Osteocyte (in vitro differentiated cells): ENCODE results near the gene CMTM7. TPM values are rescaled to one million over a fixed set of nuclear protein-coding genes. Genes with fewer than 3 reads are reported as not detected.
A peak's percentile ranks its signal among the peaks of the same experiment; 100 is the strongest.

Experiments
- DNase-seq: peaks from one replicate; pipeline ENCODE4 v3.0.0; 2021; ENCODE audit warnings: mixed read lengths; ENCODE audit not compliant: unreplicated experiment; ENCODE audit errors: extremely low spot score
- H3K27ac Mint-ChIP-seq: one replicate; pipeline ENCODE4 v1.8.0; 2021; ENCODE audit warnings: mild to moderate bottlenecking, mixed read lengths; ENCODE audit not compliant: unreplicated experiment
- H3K27me3 Mint-ChIP-seq: one replicate; pipeline ENCODE4 v1.8.0; 2021; ENCODE audit warnings: mixed read lengths; ENCODE audit not compliant: unreplicated experiment
- H3K36me3 Mint-ChIP-seq: one replicate; pipeline ENCODE4 v1.8.0; 2021; ENCODE audit warnings: mixed read lengths; ENCODE audit not compliant: unreplicated experiment
- H3K4me1 Mint-ChIP-seq: one replicate; pipeline ENCODE4 v1.8.0; 2021; ENCODE audit warnings: mixed read lengths; ENCODE audit not compliant: unreplicated experiment
- H3K4me3 Mint-ChIP-seq: one replicate; pipeline ENCODE4 v1.8.0; 2021; ENCODE audit warnings: mild to moderate bottlenecking, moderate library complexity, mixed read lengths; ENCODE audit not compliant: unreplicated experiment
- H3K9me3 Mint-ChIP-seq: one replicate; pipeline ENCODE4 v1.8.0; 2021; ENCODE audit warnings: mixed read lengths; ENCODE audit not compliant: unreplicated experiment
- total RNA-seq: library from RNA; stranded (reverse); gene quantifications from 2 replicates; pipeline ENCODE4 v1.2.1, GENCODE V29; 2021
- TF ChIP-seq, protein P1 (sequence below): fragments of 200-600 bp; sonication (generic); IDR thresholded peaks from 2 replicates; pipeline ENCODE4 v1.5.0; 2021; ENCODE audit warnings: antibody characterized with exemption, mild to moderate bottlenecking, moderate library complexity

CMTM7 gene
- total RNA-seq, 1 donor from 2014 or later: 17.8 TPM

DNA sequence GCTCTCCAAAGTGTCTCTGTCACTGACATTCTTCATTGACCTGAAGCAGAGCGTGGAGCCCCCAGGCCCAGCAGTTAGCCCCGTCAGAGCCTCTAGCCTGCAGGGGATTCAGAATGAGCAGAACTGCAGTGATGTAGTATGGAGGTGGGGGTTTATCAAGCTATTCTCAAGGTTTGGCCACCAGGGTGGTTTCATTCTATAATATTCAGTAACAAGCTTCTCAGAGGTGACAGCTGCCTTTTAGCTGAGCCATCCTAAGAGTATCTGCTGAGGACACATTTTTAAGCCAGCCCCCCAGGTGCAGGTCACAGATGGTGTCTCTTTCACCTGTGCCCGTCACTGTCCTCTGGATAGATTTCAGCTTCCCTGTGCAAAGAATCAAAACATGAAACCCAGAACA lies 31.9 kb downstream of the CMTM7 start:
- Mint-ChIP-seq H3K27me3 (no peaks in the 10 kb centered on the region), H3K36me3 (peaks cover 2% of the 10 kb centered on the region), H3K4me1 (peaks cover 68% of the 10 kb centered on the region), H3K27ac (no peak overlapping the region), H3K4me3 (no peak overlapping the region), H3K9me3 (no peaks in the 10 kb centered on the region)
- TF ChIP-seq, protein P1, sequence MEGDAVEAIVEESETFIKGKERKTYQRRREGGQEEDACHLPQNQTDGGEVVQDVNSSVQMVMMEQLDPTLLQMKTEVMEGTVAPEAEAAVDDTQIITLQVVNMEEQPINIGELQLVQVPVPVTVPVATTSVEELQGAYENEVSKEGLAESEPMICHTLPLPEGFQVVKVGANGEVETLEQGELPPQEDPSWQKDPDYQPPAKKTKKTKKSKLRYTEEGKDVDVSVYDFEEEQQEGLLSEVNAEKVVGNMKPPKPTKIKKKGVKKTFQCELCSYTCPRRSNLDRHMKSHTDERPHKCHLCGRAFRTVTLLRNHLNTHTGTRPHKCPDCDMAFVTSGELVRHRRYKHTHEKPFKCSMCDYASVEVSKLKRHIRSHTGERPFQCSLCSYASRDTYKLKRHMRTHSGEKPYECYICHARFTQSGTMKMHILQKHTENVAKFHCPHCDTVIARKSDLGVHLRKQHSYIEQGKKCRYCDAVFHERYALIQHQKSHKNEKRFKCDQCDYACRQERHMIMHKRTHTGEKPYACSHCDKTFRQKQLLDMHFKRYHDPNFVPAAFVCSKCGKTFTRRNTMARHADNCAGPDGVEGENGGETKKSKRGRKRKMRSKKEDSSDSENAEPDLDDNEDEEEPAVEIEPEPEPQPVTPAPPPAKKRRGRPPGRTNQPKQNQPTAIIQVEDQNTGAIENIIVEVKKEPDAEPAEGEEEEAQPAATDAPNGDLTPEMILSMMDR: no peak
- DNase-seq: peak; percentile 48

DNA sequence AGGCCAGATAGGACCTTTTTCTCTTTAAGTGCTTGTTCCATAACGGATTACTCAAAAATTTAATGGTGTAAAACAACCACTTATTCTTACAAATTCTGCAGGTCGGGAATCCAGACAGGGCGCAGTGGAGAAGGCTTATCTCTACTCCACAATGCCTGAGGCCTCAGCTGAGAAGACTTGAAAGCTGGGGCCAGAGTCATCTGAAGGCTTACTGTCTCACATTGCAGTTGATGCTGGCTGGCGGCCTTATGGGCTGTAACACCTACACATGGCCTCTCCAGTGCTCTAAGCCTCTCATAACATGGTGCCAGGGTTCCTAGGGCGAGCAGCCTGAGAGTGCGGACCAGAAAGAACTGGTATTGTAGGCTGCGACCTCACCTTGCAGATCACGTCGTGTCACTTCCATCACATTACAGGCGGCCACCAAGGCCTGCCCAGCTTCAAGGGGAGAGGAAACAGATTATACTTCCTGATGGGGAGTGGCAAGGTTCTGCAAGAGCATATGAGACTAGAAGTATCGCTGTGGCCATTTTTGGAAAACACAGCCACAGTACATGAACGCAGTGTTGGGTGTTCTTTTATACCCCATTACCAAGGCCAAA lies 32.4 kb downstream of the CMTM7 start:
- TF ChIP-seq, protein P1: no peak
- peaks cover 2% of the 10 kb centered on the region for H3K36me3 Mint-ChIP-seq
- H3K4me3 Mint-ChIP-seq: no peak overlapping the region
- no peaks in the 10 kb centered on the region for H3K27me3 Mint-ChIP-seq
- H3K27ac Mint-ChIP-seq: no peak overlapping the region
- H3K9me3 Mint-ChIP-seq: no peaks in the 10 kb centered on the region
- peak; percentile 38 for DNase-seq
- H3K4me1 Mint-ChIP-seq: peaks cover 70% of the 10 kb centered on the region

GRCh38 chr3:32424581-32425250 lies 33.1 kb downstream of the CMTM7 start:
- H3K27ac Mint-ChIP-seq: no peak overlapping the region
- peak; percentile 57 for DNase-seq
- H3K4me3 Mint-ChIP-seq: no peak overlapping the region
- peaks cover 1% of the 10 kb centered on the region for H3K36me3 Mint-ChIP-seq
- H3K9me3 Mint-ChIP-seq: no peaks in the 10 kb centered on the region
- H3K4me1 Mint-ChIP-seq: peaks cover 69% of the 10 kb centered on the region
- no peaks in the 10 kb centered on the region for H3K27me3 Mint-ChIP-seq
- TF ChIP-seq, protein P1: no peak

- peak; percentile 59 for DNase-seq
- Mint-ChIP-seq H3K9me3 (no peaks in the 10 kb centered on the region), H3K4me3 (no peak overlapping the region), H3K27ac (peak overlapping the region; percentile 45), H3K27me3 (no peaks in the 10 kb centered on the region), H3K36me3 (no peaks in the 10 kb centered on the region), H3K4me1 (peaks cover 41% of the 10 kb centered on the region)
- TF ChIP-seq, protein P1: no peak
Observed at GRCh38 chr3:32428092-32429068, 36.7 kb downstream of the CMTM7 start.
